DMS79 (cell line): ENCODE results near the gene FOXF1.

Experiments
- DNase-seq: peaks from one replicate; lab custom pipeline; 2025; lab: John Stamatoyannopoulos, UW

Gene FOXF1

DNA sequence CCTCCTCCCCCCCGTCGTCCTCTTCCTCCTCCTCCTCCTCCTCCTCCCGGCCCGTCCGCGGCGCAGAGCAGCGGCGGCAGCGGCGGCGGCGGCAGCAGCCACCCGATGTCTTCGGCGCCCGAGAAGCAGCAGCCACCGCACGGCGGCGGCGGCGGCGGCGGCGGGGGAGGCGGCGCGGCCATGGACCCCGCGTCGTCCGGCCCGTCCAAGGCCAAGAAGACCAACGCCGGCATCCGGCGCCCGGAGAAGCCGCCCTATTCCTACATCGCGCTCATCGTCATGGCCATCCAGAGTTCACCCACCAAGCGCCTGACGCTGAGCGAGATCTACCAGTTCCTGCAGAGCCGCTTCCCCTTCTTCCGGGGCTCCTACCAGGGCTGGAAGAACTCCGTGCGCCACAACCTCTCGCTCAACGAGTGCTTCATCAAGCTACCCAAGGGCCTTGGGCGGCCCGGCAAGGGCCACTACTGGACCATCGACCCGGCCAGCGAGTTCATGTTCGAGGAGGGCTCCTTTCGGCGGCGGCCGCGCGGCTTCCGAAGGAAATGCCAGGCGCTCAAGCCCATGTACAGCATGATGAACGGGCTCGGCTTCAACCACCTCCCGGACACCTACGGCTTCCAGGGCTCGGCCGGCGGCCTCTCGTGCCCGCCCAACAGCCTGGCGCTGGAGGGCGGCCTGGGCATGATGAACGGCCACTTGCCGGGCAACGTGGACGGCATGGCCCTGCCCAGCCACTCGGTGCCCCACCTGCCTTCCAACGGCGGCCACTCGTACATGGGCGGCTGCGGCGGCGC is at the start of gene FOXF1:
FOXF1 (plus strand) TSS at position 63 of the 797 bp plus-strand sequence; CDS start at position 106, 43 bp downstream.
- DNase-seq: no peak

DNA sequence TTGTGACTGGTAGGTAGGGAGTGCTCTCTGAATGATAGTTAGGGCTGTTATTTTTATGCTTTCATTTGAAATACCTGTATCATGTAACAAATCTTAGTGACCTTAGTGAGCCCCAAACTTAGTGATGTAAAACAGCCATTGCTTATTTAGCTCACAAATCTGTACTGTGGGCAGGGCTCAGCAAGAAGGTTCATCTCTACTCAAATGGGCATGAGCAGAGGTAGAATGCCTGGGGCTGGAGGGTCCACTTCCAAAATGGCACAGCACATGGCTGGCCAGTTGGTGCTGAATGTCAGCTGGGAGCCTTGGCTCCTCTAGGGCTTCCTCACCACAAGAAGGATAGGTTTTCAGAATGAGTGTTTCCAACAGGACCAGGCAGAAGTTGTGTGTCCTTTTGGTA is 49.3 kb upstream of the FOXF1 start:
- DNase-seq: no peak

DNA sequence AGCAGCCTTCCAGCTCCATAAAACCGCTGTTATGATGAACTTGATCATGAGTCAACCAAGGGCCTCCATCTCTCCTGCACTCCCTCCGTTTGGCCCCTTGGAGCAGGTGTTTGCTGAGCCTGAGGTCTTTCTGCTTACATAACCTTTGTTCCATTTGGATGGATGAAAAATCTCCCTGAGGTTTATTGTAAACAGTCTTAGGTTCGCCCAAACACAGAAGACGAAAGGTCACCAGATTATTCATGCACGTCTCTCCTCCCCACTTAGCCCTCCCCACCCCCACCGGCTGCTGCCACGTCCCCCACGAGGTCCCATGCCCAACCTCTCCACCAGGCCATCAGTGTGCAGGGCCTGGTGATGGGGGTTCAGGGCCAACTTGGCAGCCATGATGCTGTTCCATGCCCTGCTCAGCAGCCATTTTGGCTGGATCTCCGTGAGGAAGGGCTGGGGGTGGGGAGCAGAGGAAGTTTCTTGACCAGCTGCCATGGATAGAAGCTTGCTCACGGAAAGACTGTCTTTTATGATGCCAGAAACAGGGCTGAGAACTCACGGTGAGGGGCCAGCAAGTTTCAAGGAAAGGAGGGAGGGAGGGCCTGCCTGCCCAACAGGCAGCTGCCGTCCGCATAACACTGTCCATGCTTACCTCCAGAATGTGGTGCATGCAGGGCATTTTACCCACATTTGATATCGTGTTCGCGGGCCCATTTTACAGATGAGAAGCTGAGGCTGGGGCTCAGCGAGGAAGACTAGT is 47.8 kb upstream of the FOXF1 start:
- no peak for DNase-seq

DNA sequence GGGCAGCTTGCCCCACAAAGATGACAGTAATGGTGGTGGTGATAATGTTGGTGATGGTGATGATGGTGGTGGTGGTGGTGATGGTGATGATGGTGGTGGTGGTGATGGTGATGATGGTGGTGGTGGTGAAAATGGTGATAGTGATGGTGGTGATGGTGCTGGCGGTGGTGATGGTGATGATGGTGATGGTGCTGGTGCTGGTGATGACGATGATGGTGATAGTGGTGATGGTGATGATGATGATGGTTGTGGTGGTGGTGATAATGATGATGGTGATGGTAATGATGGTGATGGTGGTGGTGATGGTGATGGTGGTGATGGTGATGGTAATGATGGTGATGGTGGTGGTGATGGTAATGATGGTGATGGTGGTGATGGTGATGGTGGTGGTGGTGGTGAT is 46.3 kb upstream of the FOXF1 start:
- DNase-seq: no peak

DNA sequence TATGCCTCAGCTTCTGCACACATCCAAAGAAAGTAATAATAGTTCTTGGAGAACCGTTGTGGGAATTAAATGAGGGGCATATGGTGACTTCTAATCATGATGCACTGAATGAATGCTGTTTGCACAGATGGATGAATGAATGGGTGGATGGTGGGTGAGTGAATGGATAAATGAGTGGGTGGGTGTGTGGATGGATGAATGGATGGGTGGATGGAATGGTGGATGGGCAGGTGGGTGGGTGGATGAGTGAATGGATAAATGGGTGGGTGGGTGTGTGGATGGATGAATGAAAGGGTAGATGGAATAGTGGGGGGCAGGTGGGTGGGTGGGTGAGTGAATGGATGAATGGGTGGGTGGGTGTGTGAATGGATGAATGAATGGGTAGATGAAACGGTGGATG is 44.9 kb upstream of the FOXF1 start:
- DNase-seq: no peak

DNA sequence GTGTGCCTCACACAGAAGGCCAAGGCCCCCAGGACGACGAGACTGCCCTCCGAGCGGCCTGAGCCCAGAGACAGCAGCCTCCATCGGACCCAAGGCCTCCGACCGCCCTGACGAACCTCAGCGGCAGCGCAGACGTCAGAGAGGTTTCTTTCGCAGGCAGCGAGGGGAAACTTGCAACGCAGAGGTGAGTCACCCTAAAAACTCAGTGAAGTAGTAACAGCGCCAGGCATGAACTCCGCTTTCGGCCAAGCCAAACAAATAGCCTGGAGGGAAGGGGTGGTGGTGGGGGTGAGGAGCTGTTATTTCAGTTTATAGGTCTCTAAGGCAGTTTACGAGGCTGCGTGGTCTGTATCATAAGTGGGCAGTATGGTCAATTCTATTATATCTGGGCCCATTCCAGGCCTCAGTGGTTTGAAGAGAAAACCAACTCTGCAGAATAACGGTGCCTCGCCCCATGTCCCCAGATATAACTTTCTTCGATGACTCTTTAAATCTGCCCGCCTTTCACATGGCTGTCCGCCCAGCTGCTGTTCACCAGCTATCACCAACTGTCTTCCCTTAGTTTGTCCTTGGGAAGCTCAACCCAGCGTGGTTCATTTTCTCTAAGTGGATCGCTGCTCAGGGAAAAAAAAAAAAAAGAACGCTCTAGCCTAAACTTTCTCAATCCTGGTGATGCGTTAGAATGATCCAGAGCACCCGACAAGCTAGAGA is 43.5 kb upstream of the FOXF1 start:
- no peak for DNase-seq

DNA sequence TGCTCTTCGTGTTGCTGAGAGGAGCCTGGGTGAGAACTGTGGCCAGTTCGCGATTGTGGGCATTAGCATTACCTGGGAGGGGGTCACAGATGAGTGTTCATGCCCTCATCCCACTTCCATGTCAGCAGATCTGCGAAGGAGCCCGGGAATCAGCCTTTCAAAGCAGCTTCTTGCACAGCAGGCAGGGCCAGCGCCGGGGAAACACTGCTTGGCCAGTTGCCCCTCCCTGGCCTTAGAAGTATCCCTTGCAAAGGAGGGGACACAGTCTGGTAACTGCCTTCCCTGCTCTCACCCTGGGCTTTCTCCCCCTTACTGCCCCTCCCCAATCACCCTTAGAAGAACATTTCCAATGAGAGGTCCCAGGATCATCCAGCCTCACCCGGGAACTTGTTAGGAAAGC is 42.8 kb upstream of the FOXF1 start:
- no peak for DNase-seq

DNA sequence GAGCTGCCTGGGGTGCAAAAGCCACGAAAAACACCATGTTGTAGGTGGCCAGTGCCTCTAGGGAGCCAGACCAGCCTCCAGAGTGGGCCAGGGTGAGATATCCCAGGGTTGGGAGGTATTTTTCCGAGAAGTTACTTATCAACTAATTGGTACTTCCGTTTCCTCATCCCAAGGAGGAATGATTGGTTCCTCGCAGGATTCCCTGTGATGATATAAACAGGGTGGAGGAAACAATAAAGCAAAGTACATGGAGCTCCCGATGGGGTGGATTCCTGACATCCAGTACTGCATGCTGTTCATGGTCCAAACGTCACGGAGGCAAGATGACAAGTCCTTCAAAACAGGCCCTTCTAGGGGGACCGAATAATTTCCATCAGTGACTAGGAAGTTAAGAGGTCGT is 39.4 kb upstream of the FOXF1 start:
- no peak for DNase-seq

DNA sequence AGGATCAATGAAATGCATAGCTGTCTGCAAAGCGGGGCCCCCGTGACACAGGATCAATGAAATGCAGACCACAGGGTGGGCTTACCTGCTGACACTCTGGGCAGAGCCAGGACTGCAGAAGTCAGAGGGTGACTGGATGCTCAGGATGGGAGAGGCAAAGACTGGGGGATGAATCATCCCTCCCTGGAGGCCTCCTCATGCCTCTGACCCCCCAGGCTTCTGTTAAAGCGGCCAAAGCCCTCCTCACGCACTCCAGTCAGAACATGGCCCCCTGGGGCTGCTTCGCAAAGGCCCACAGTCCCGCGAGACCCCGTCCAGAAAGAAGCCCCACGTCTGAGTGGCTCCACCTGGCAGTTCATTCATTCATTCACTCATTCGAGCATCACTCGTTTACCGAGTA is 38.4 kb upstream of the FOXF1 start:
- no peak for DNase-seq

DNA sequence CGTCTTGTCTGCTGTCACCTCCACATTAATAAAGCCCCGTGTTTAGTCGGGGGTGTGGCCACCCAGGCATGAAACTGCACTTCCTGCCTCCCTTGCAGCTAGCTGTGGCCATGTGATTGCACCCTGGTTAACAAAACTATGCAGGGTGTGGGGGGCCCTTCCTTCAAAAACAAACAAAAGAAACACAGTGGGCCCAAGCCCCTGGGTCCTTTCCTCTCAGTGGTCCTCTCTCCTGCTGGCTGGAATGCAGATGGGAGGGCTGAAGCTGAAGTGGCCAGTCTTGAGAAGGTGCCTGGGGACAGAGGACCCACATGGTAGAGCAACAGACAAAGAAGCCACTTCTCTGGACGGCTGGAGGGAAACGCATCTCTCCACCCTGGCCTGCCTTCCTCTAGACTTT is 38.0 kb upstream of the FOXF1 start:
- DNase-seq: no peak

DNA sequence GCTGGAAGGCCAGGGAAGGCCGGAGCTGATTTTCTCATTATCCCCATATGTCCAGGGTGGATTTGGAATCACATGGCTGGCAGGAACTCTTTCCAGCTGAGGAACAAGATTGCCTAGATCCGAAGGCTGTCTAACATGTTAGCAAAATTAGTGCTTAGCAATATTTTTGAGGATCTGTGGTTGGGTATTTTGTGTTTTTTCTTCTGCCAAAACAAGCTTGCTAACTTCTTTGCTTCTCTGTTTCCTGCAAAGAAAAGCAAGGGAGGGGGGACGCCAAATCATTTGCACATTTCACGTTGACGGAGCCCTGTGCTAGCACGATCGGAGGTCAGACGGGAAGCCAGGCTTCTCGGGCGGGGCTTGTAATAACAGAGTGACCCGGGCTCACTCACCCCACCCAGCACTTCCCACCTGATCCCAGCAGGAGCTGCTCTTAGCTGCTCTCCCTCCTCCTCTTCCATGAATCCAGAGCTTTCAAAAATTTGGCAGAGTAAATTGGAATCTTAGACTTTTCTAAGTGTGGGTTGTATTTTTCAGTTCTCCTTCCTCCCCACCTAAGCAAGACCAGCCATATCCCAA is 33.3 kb upstream of the FOXF1 start:
- DNase-seq: no peak

DNA sequence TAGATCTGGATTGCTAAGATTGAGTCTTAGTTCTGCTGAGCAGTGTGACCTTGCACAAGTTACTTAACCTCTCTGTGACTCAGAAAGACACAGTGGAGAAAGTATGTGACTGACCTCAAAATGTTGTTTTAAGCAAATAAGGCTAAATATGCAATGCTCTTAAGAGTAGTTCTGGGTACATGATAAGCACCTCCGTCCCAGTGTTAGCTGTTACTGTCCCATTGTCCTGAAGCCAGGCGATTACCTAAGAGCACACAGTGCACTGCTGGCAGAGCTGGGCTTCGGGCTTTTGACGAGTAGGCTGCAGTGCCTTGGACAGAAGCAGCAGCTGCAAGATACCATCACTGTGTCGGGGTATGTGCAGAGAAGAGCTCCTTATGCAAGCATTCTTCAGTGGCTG is 32.7 kb upstream of the FOXF1 start:
- no peak for DNase-seq

DNA sequence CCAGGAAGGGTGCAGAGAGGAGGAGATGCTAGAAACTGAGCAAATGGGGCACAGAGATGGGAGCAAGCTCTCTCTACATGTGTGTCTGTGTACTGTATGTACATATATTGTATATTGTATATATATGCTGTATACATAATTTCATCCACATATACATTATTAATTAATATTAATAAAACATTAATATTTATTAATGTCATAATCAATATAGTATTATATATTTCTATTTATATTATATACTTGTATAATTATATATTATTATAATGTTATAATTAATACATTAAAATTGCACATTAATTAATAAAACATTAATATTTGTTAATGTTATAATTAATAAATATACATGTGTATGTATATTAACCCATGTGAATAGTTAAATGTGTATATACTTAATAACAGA is 31.5 kb upstream of the FOXF1 start:
- no peak for DNase-seq

DNA sequence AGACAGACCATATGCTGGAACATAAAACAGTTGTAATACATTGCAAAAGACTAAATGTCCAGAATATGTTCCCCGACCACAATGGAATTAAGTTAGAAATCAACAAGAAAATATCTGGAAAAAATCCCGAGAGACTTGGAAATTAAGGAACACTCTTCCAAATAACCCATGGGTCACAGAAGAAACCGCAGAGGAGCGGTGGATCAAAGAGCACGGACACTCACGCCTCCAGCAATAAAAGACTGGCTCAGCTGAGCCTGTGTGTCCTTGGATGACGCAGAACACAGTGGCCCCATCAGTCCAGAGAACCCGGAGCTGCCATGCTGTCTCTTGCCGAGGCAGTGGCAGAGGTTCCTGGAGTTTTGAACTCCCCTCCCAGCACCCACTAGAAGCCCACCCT is 30.9 kb upstream of the FOXF1 start:
- DNase-seq: no peak

DNA sequence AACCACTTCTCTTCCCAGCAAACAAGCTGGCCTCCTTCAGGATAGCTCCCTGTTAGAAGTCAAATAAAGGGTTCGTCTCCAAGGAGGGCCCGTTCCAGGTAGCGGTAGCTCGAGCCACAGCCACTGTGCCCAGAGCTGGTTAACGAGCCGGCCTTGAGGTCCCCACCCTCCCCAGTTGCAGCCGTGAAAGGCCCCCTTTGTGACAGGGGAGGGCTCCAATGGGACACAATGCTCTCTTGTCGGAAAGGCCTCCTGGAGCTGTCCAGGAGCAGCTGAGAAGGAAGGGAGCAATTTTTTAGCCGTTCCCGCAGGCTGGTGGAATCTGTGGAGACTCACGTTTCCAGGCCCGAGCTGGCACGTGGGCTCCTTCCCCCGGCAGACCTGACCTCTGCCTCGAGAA is 29.9 kb upstream of the FOXF1 start:
- DNase-seq: no peak

DNA sequence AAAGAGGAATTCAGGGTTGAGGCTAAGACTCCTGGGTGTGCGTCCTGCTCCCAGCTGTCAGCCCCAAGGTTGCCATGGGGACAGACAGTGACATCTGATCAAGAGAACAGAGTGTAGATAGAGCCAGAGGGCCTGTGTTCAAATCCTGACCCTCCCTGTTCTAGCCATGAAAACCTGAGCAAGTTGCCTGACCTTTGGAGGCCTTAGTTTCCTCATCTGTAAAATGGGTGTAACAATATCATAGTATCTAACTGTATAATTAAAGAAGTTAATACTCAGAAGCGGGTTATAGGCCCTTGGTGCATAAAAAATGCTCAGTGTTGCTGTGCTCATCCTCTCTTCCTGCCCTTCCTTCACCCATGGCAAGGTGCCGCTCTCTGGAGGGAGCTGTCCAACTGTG is 28.7 kb upstream of the FOXF1 start:
- DNase-seq: no peak

DNA sequence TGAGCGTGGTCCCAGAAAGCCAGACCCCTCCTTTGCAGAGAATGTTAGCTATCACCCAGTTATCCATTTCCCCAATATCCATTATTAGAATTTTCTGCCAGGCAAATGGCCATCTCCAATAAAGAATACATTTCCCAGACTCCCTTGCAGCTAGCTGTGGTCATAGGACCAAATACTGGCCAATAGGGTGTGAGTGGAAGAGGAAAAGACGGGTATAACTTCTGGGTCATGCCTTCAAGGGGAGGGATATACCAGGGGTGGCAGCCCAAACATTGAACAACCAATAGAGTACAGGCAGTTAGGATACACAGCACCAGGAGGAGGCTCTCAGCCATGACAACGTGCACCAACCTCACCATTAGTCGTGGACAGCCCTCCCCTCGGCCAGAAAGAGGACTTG is 26.1 kb upstream of the FOXF1 start:
- DNase-seq: no peak

DNA sequence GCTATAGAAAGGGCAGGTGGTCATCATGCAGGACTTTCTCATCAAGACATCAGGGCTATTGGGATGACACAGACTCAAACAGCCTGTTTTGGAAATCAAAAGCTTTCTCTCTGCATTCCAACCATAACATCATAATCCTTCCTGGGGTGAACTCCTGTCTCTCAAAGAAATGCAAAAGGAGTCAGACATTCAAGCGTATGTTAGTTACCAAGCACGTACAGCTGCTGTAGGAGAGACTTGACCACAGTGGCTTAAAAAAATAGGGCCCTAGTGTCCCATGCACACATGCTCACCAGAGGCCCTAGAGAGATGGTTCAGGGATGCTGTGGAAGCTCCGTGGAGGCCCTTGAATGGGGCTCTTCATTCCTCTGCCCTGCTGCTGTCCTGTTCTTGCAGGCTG is 24.6 kb upstream of the FOXF1 start:
- DNase-seq: no peak

DNA sequence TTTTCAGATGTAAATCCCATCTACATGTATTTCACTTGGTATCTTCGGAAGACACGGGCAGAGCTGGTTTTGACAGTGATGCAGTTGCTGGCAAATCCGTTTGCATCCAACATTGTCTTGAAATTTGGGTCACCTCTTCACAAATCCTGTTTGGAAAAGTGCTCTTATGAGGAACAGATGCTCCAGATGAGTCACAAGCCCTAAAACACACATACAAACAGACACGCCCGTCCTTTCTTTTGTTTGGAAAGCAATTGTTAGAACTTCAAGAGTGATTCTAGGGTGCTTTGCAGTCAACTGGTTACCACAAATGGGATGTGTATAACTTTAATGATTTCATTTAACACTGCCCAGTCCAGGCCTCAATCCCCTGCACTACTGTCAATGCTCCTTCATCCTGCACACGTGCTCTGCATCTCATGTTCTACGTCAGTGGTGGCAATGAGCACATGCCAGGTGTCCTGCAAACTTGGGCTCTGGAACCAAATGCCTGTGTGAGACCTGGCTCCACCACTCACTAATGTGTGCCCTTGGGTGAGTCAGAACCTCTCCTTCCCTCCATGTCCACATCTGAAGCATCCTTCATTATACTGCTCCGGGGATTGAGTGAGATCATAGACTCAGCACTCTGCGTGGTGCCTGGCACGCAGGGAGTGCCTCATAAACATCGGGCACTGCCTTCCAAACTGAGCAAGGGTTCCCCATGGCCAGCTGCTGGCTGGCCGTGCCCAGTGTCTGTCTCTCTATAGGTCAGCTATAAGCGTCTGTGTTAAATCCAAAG is 19.3 kb upstream of the FOXF1 start:
- peak; percentile 71 for DNase-seq

DNA sequence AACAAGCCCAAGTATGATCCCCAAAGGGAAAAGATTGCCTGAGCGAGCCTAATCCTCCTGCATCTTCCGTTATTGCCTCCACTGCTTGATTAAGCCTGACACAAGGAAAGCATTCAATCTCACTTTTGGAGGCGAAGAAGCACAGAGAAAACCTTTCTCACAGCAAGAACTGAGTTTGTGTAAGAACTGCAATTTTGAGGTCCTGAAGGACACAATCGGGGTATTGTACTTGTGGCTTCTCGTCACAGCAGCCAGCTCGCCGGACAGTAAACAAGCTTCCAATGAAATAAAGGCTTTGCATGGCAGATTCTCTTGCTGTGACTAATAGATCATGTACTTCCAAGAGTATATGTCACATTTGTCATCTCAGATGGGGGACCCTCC is 18.7 kb upstream of the FOXF1 start:
- DNase-seq: no peak

DNA sequence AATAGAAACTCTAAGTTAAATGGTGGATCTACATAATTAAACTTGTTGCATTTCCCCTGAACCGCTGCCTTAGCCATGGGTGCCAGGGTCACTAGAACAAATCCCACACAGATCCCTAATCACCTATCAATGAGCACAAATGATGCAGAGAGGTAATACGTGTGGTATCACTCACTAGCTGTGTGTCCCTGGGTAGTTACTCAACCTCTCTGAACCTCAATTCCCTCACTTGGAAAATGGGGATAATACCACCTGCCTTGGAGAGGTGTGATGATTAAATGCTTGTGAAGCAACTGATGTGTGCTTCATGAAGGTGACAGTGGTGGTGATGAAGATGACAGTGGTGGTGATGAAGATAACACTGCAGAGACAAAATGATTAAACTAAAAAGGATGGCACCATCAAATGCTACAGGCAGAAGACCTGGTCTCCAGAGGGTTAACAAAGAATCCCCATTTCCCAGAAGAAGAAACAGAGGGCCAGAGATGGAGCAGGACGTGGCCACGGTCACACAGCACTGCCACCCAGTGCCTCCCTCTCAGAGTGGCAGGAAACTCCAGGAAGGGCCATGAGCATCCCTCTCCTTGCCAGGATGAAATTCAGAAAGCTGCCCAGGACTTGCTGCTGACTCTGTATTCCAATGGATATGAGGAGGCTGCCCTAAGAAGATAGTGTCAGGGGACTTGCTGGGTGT is 17.9 kb upstream of the FOXF1 start:
- DNase-seq: no peak
